GM18868 (cell line): ENCODE measurements around the gene TAAR6.
"Not testable (repeated sequence)": the region's sequence is repeated elsewhere in the genome, so short reads cannot be mapped to it uniquely, and the experiment has no call there.

Source experiments
- ATAC-seq: cut with Tn5 transposase; IDR thresholded peaks from one replicate; pipeline ENCODE4 v1.9.1; 2021; ENCODE audit warnings: mild to moderate bottlenecking, moderate library complexity; ENCODE audit not compliant: unreplicated experiment

Gene TAAR6

GRCh38 chr6:132587424-132587823 is 17.3 kb downstream of the TAAR6 start:
- no peak for ATAC-seq

- no peak for ATAC-seq
Observed at GRCh38 chr6:132589454-132589853, 19.3 kb downstream of the TAAR6 start, which contains the start of gene TAAR5. Gene TAAR5 (minus strand): TSS chr6:132589741. CDS start chr6:132589686, 55 bp downstream.

GRCh38 chr6:132590362-132590761 is 20.2 kb downstream of the TAAR6 start:
- ATAC-seq: no peak

GRCh38 chr6:132592855-132593254 is 22.7 kb downstream of the TAAR6 start:
- no peak for ATAC-seq

GRCh38 chr6:132596201-132596600 is 26.1 kb downstream of the TAAR6 start:
- no peak for ATAC-seq

GRCh38 chr6:132598473-132598872 is 28.4 kb downstream of the TAAR6 start:
- ATAC-seq: peak; percentile 81

GRCh38 chr6:132600900-132601299 is 30.8 kb downstream of the TAAR6 start:
- not testable (repeated sequence) for ATAC-seq

- ATAC-seq: no peak
Observed at GRCh38 chr6:132604635-132605152, 34.6 kb downstream of the TAAR6 start.

- ATAC-seq: no peak
Observed at GRCh38 chr6:132607544-132608233, 37.6 kb downstream of the TAAR6 start.

GRCh38 chr6:132611616-132612015 is 41.5 kb downstream of the TAAR6 start:
- no peak for ATAC-seq

- no peak for ATAC-seq
Observed at GRCh38 chr6:132612449-132613108, 42.5 kb downstream of the TAAR6 start.

- ATAC-seq: peak; percentile 72
Observed at GRCh38 chr6:132614554-132614953, 44.4 kb downstream of the TAAR6 start.

GRCh38 chr6:132616677-132617076 is 46.6 kb downstream of the TAAR6 start:
- no peak for ATAC-seq
